Middle frontal gyrus (tissue), 1 donor: Measurements from ENCODE around the gene ADAMTS9.
A peak's percentile ranks its signal among the peaks of the same experiment; 100 is the strongest.

Source experiments
- DNase-seq: peaks from one replicate; pipeline ENCODE4 v3.0.0-alpha.2; 2015; ENCODE audit warnings: low spot score; ENCODE audit errors: extremely low spot score

Gene ADAMTS9

GRCh38 chr3:64495121-64495780 lies 192.5 kb downstream of the ADAMTS9 start:
- no peak for DNase-seq

DNA sequence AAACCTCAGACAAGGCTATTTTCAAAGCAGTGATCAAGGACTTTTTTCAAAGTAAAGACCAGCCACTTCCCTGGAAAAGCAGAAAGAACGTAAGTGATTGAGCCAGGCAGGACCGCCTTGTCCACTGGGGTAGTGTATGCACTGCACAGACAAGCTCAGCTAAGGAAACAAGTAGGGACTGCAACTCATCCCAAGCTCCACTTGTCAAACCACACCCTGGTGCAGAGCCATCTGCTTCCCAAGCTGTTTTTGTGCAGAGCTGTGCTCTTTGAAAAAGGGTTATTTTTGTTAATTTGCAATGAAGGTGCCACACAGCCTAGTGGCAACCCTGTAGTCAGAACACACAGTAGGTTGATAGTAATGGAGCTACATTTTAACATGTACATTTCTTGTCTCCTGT lies 193.3 kb downstream of the ADAMTS9 start:
- peak; percentile 6 for DNase-seq

GRCh38 chr3:64493149-64493548 lies 194.7 kb downstream of the ADAMTS9 start:
- no peak for DNase-seq

DNA sequence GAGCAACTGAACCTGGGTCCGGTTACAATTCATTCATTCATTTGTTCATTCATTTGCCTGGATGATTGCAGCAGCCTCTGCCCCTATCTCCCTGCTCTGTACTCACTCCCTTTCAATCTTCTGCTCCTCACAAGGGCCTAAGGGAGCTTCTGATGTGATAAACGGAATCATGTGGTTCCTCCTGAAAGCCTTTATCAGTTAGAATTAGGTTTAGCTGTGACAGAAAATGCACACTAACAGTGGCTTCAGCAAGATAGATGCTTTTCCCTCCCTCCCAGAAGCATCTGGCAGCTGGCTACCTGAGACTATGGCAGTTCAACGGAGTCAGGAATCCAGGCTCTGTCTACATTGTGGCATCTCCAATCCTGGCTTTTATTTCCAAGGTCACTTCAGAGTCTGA lies 196.0 kb downstream of the ADAMTS9 start:
- DNase-seq: no peak

DNA sequence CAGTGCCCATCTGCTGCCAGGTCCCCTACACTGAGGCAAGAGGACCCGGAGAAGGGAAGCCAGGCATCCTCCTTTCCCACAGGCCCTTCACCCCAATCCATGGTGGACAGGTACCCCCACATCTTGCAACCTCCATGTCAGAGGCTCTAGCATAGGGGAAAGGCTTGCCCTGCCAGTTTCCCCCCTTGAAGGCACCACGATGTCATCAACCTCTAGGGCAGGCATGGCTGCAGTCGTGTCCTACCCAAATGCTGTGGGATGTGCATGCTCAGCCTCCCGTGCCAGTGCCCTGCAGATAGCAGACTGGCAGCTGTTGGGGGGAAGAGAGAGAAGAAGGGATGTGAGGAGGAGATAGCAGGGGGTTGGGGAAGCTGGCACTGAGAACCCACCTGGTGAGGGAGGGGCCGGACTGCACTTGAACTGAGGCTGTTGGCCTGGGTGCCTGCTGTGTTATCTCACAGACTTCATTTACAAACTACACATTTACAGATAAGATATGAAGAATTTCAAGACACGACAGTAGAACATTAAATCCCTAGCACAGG lies 197.5 kb downstream of the ADAMTS9 start:
- DNase-seq: no peak

DNA sequence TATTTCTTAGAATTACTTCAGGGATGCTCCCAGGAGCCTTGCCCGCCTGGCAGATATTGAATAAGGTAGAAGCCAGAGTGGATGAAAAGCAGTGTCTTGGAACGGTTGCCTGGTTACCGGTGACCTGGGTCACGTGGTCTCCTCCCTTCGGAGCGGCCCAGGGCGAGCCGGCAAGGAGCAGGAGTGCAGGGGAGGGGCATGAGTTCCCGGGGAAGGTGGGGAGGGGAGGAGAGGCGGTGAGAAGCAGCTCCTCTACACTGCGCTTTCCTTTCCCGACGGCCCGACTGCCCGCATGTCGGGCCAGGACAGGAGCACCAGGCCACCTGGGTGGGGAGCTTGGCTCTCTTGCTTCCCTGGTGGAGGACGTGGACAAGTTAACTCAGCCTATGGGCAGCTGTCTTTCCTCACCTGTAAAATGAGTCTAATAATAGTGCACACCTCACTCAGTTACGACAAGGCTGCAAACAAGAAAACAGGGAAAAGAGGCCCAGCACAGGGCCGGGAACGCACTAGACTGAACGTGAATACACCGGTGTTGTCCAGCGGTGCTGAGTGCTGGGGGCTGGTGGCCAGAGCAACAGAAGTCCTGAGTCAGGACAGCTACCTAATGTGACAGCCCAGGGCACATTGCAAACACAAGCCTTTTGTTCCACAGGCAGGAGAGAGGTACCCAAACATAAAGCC lies 198.3 kb downstream of the ADAMTS9 start:
- DNase-seq: no peak

GRCh38 chr3:64488939-64489338 lies 198.9 kb downstream of the ADAMTS9 start:
- DNase-seq: no peak

- peak; percentile 66 for DNase-seq
These were observed 203.4 kb downstream of the ADAMTS9 start for GRCh38 chr3:64484289-64484992.

DNA sequence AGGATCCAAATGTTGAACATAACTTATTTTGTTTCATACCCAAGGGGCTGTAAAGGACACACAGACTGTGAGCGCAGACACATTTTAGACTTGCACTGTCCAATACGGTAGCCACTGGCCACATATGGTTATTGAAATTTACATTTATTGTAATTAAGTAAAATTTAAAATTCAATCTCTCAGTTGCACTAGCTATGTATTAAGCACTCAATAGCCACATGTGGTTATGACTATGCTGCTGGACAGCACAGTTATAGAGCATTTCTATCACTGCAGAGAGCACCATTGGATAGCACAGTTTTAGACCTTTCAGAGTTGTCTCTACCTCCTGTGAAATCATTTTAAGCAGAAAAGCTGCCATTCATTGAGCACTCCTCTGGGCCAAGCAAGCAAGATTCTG lies 204.3 kb downstream of the ADAMTS9 start:
- no peak for DNase-seq

- no peak for DNase-seq
These were observed 212.8 kb downstream of the ADAMTS9 start for GRCh38 chr3:64475037-64475436.

DNA sequence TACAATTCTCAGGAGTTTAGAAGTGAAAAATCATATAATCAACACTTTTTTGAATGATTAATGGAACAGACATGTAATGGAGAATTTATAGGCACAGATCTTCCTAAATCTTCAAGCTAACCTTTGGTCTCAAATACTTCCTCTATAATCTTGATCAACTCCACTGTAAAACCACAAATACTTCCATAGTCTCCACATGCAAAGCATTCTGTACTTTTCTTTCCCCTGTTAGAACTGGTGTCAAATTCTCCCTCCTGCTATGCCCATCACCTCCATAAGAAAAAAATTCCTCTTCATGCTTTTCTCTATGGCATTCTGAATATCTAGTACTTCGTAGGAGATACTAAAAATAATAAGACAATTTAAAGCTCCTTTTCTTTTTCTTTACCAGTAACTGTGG lies 214.3 kb downstream of the ADAMTS9 start:
- DNase-seq: no peak

GRCh38 chr3:64470436-64470835 lies 217.4 kb downstream of the ADAMTS9 start:
- DNase-seq: no peak

- no peak for DNase-seq
These were observed 220.4 kb downstream of the ADAMTS9 start for GRCh38 chr3:64467255-64467944.
